ENCODE results near the gene NRCAM.

DNA sequence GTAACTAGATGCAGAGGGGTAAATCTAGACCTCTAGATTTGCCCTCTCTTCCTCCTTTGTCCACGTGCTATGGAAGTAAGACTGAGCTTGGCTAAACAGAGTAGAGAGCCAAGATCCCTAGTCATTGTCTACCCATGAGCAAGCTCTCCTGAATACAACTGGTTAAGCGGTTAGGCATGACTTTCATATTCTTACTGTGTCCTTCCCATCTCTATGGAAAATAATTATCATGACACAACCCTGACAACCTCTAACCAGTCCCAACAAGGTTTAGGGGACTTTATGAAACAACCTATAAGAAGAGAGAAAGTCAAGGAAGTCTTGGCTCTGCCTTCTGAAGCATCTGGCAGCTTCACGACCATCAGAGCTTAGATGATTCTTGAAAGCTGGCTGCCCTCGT lies 318.2 kb downstream of the NRCAM start:
- TF ChIP-seq, protein P1, sequence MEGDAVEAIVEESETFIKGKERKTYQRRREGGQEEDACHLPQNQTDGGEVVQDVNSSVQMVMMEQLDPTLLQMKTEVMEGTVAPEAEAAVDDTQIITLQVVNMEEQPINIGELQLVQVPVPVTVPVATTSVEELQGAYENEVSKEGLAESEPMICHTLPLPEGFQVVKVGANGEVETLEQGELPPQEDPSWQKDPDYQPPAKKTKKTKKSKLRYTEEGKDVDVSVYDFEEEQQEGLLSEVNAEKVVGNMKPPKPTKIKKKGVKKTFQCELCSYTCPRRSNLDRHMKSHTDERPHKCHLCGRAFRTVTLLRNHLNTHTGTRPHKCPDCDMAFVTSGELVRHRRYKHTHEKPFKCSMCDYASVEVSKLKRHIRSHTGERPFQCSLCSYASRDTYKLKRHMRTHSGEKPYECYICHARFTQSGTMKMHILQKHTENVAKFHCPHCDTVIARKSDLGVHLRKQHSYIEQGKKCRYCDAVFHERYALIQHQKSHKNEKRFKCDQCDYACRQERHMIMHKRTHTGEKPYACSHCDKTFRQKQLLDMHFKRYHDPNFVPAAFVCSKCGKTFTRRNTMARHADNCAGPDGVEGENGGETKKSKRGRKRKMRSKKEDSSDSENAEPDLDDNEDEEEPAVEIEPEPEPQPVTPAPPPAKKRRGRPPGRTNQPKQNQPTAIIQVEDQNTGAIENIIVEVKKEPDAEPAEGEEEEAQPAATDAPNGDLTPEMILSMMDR (IDR thresholded peaks at IDR 0.05; ENCODE audit: insufficient read depth, low read depth, low read length) = no peak
- TF ChIP-seq EZH2 (IDR thresholded peaks at IDR 0.05; ENCODE audit: insufficient read depth, low read length) = no peak
